Measurements from ENCODE around the gene MKX. TPM values are rescaled to one million over a fixed set of nuclear protein-coding genes. Genes with fewer than 3 reads are reported as not detected.

Gene MKX
- total RNA-seq, 2 donors from 2014 or later = 10.1 to 10.5 TPM

DNA sequence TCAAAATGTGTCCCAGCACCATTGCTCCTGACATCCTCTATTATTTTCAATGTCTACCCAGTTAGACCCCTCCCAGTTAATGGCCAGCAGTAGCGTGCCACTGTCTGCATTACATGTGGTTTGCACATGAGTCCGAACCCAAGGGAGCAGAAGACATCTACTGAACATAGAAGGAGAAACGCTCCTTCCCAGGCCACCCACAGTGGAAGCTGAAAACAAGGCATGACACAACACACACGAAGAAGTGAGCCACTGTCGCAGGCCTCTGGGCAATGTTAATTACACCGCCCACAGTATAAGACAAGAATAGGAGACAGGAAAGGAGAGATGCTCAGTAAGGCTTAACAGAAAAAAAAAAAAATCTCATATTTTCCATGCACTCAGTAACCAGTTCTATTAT is 50.5 kb downstream of the MKX start:
- intact Hi-C loops (cut with DNase I) = no loop called here

GRCh38 chr10:27692663-27693062 is 53.0 kb downstream of the MKX start:
- no peaks in the 10 kb centered on the region for H3K27me3 ChIP-seq (replicated peaks; ENCODE audit: insufficient read depth)
- no peaks in the 10 kb centered on the region for H3K4me1 ChIP-seq (replicated peaks)
- intact Hi-C loops (cut with DNase I) = no loop called here
- no peaks in the 10 kb centered on the region for H3K36me3 ChIP-seq
- TF ChIP-seq POLR2AphosphoS5 (IDR thresholded peaks at IDR 0.05) (no peak), CTCF (IDR thresholded peaks at IDR 0.05) (no peak), POLR2A (IDR thresholded peaks at IDR 0.05) (no peak)
- no peaks in the 10 kb centered on the region for H3K9me3 ChIP-seq
- WGBS = 75% methylated on average over 3 of the region's 3 CpGs
- H3K27ac ChIP-seq = no peak overlapping the region
- no peak for DNase-seq (ENCODE audit: low spot score)
- H3K4me3 ChIP-seq = no peak overlapping the region

More for the DNA sequence above, 50.5 kb downstream of the MKX start:
- TF ChIP-seq POLR2AphosphoS5 (IDR thresholded peaks at IDR 0.05) = no peak
- TF ChIP-seq CTCF (IDR thresholded peaks at IDR 0.05) = no peak
- TF ChIP-seq POLR2A (IDR thresholded peaks at IDR 0.05) = no peak
- 79% methylated on average over 6 of the region's 6 CpGs for WGBS
- Histone ChIP-seq H3K9me3 (no peaks in the 10 kb centered on the region), H3K27ac (no peak overlapping the region), H3K4me3 (no peak overlapping the region), H3K36me3 (no peaks in the 10 kb centered on the region), H3K27me3 (replicated peaks; ENCODE audit: insufficient read depth) (no peaks in the 10 kb centered on the region), H3K4me1 (replicated peaks) (no peaks in the 10 kb centered on the region)
- no peak for DNase-seq (ENCODE audit: low spot score)

DNA sequence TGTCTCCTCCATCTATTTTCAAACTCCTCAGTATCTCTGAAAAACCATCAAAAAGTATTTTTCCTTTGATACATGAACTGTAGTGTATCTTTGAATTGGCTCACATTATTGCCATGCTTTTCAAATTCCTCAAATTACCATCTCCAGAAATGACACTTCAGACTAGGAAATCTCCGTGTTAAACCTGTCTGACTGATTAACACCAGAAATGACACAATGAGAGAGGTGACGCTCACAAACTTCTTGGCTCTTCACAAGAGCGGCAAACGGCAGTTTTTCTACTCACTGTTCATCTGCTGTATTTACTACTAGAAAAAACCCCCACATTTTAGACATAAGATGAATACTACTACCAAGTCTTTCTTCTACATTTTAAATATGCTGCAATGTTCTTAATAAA is 56.6 kb downstream of the MKX start:
- Histone ChIP-seq H3K27ac (no peak overlapping the region), H3K4me1 (replicated peaks) (no peaks in the 10 kb centered on the region), H3K4me3 (no peak overlapping the region), H3K36me3 (no peaks in the 10 kb centered on the region), H3K27me3 (replicated peaks; ENCODE audit: insufficient read depth) (no peaks in the 10 kb centered on the region), H3K9me3 (no peaks in the 10 kb centered on the region)
- 73% methylated on average over 4 of the region's 4 CpGs for WGBS
- TF ChIP-seq CTCF (IDR thresholded peaks at IDR 0.05) (no peak), POLR2A (IDR thresholded peaks at IDR 0.05) (no peak), POLR2AphosphoS5 (IDR thresholded peaks at IDR 0.05) (no peak)
- intact Hi-C loops (cut with DNase I) = no loop called here
- no peak for DNase-seq (ENCODE audit: low spot score)

DNA sequence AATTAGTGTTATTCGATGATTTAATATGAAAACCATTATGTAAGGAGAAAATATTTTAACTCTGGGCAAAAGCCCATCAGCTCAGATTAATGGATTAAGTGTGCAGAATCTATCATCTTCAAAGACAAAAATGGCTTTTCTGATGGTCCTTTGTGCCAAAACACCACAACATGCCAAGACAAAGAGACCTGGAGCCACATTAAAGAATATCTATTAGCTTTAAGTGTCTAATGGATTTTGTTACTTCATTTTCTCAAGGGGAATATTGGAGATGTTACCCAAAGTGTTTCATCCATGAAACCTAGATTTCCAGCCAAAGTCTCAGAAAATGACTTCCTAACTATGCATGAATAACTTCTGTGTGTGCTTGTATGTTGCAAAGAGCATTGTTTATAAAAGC is 57.3 kb downstream of the MKX start:
- WGBS = 52% methylated on average over 1 of the region's 1 CpG
- no peak overlapping the region for H3K4me3 ChIP-seq
- DNase-seq (ENCODE audit: low spot score) = no peak
- H3K27me3 ChIP-seq (replicated peaks; ENCODE audit: insufficient read depth) = no peaks in the 10 kb centered on the region
- no peaks in the 10 kb centered on the region for H3K36me3 ChIP-seq
- TF ChIP-seq POLR2A (IDR thresholded peaks at IDR 0.05) (no peak), POLR2AphosphoS5 (IDR thresholded peaks at IDR 0.05) (no peak), CTCF (IDR thresholded peaks at IDR 0.05) (no peak)
- H3K27ac ChIP-seq = no peak overlapping the region
- H3K4me1 ChIP-seq (replicated peaks) = no peaks in the 10 kb centered on the region
- H3K9me3 ChIP-seq = no peaks in the 10 kb centered on the region
- intact Hi-C loops (cut with DNase I) = no loop called here

DNA sequence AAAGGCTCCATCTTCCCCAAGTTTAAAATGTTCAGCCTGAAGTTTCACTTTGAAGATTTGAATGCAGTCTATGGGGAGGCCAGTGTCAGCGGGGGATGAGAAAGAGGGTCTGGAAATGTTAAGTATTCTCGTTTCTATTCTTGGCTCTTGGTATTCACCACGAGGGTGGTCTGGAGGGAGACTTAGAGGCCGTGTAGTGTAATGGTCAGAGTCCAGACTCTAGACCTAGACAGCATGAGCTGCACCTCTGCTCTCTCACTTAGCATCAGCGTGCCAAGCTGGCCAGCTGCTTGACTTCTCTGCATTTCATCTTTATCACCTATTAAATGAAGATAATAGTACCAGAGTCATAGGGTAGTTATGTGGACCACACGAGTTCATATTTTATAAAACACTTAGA is 57.9 kb downstream of the MKX start:
- no peak for DNase-seq (ENCODE audit: low spot score)
- H3K36me3 ChIP-seq = no peaks in the 10 kb centered on the region
- WGBS = 38% methylated on average over 6 of the region's 6 CpGs

More for the DNA sequence above, 57.9 kb downstream of the MKX start:
- intact Hi-C loops (cut with DNase I) = no loop called here
- no peak overlapping the region for H3K27ac ChIP-seq
- H3K9me3 ChIP-seq = no peaks in the 10 kb centered on the region
- no peaks in the 10 kb centered on the region for H3K4me1 ChIP-seq (replicated peaks)
- TF ChIP-seq POLR2A (IDR thresholded peaks at IDR 0.05) (no peak), POLR2AphosphoS5 (IDR thresholded peaks at IDR 0.05) (no peak), CTCF (IDR thresholded peaks at IDR 0.05) (no peak)
- H3K4me3 ChIP-seq = no peak overlapping the region
- H3K27me3 ChIP-seq (replicated peaks; ENCODE audit: insufficient read depth) = no peaks in the 10 kb centered on the region
